ENCODE data around the gene GTSE1.

DNA sequence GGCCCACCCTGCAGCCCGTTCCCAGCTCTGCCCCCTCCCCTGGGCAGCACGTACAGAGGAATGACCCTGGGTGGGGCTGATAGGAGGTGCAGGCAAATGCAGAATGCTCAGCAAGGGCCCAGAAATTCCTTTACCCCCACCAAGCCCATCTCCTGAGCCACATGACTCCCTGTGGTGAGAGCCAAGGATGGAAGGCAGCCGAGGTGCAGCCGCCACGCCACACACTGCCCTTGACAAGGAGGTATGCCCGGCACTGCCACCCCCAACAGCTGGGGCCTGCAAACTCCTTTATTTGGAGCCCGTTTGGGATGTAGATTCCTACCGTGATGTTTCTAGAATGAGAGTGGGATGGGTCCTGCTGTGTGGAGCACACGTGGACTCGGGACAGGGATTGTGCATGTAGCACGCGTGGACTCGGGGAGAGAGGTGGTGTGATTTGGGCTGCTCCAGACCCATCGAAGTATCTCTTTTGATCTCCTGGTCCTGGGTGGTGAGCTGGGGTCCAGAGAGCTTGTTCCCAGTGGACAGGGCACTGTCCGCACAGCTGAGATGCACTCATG, 12.9 kb downstream of the GTSE1 start:
- TF ChIP-seq, protein P1, sequence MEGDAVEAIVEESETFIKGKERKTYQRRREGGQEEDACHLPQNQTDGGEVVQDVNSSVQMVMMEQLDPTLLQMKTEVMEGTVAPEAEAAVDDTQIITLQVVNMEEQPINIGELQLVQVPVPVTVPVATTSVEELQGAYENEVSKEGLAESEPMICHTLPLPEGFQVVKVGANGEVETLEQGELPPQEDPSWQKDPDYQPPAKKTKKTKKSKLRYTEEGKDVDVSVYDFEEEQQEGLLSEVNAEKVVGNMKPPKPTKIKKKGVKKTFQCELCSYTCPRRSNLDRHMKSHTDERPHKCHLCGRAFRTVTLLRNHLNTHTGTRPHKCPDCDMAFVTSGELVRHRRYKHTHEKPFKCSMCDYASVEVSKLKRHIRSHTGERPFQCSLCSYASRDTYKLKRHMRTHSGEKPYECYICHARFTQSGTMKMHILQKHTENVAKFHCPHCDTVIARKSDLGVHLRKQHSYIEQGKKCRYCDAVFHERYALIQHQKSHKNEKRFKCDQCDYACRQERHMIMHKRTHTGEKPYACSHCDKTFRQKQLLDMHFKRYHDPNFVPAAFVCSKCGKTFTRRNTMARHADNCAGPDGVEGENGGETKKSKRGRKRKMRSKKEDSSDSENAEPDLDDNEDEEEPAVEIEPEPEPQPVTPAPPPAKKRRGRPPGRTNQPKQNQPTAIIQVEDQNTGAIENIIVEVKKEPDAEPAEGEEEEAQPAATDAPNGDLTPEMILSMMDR (IDR thresholded peaks at IDR 0.05) = no peak
- TF ChIP-seq POLR2AphosphoS5 (IDR thresholded peaks at IDR 0.05) (no peak), POLR2A (IDR thresholded peaks at IDR 0.05) (no peak), EP300 (IDR thresholded peaks at IDR 0.05; ENCODE audit: low read depth) (no peak)
